Gastroesophageal sphincter (tissue), 4 donors: ENCODE results near the gene ST7. TPM values are rescaled to one million over a fixed set of nuclear protein-coding genes. Genes with fewer than 3 reads are reported as not detected.

Source experiments
- ATAC-seq: fragments of 150-250 bp; one replicate; pipeline ENCODE4 v1.9.1; 2016; ENCODE audit warnings: mild to moderate bottlenecking, moderate library complexity
- H3K27ac ChIP-seq, 4 donors: fragments of 200-600 bp; sonication (generic) in 3 of 4; 1 replicate in 3 of 4; 2 replicates in 1 of 4; pipeline ENCODE4 v1.5.1; 2016 to 2019
- H3K27me3 ChIP-seq: fragments of 200-600 bp; sonication (generic); one replicate; pipeline ENCODE4 v1.5.1; 2019
- H3K36me3 ChIP-seq, 2 donors: fragments of 200-600 bp; sonication (generic); one replicate each; pipeline ENCODE4 v1.5.1; 2019; ENCODE audit warnings: control low read depth in 1 of 2
- H3K4me1 ChIP-seq, 3 donors: fragments of 200-600 bp; sonication (generic); 1 replicate in 2 of 3; 2 replicates in 1 of 3; pipeline ENCODE4 v1.5.1; 2016 to 2019; ENCODE audit warnings: control low read depth in 2 of 3
- H3K4me3 ChIP-seq, 2 donors: fragments of 200-600 bp; sonication (generic); one replicate each; pipeline ENCODE4 v1.5.1; 2019; ENCODE audit warnings: mild to moderate bottlenecking in 1 of 2, moderate library complexity in 1 of 2
- H3K9me3 ChIP-seq, 3 donors: fragments of 200-600 bp; sonication (generic); one replicate each; pipeline ENCODE4 v1.5.1; 2017 to 2019; ENCODE audit warnings: control low read depth in 2 of 3
- CTCF ChIP-seq, 4 experiments: fragments of 200-600 bp in 2 of 4; fragments of 450-650 bp in 2 of 4; sonication (generic) in 1 of 4; IDR thresholded peaks; one replicate each; pipeline ENCODE4 v1.5.1; 2017 to 2019; ENCODE audit warnings: antibody characterized with exemption in 4 of 4, mild to moderate bottlenecking in 2 of 4, moderate library complexity in 2 of 4
- EP300 ChIP-seq: sonication (generic); formaldehyde crosslinking; IDR thresholded peaks from one replicate; pipeline ENCODE4 v1.6.1; 2017; ENCODE audit warnings: antibody characterized with exemption, mild to moderate bottlenecking
- POLR2A ChIP-seq, 2 donors: fragments of 450-650 bp; IDR thresholded peaks; one replicate each; pipeline ENCODE4 v1.6.1; 2017; ENCODE audit warnings: antibody characterized with exemption in 2 of 2, mild to moderate bottlenecking in 2 of 2, moderate library complexity in 1 of 2
- POLR2AphosphoS5 ChIP-seq: sonication (generic); formaldehyde crosslinking; IDR thresholded peaks from one replicate; pipeline ENCODE4 v1.6.1; 2017; ENCODE audit warnings: antibody characterized with exemption
- WGBS, 2 donors: methylation state at CpG; one replicate each; pipeline ENCODE4 v1.1.5; 2018; ENCODE audit warnings: low coverage in 1 of 2; 5-methylcytosine and 5-hydroxymethylcytosine counted together
- total RNA-seq, 4 donors: library from RNA; depleted of rRNA; stranded (reverse); fragments of >200 nt; gene quantifications; one replicate each; pipeline ENCODE4 v1.1.0, GENCODE V29; 2016

ST7 gene
- total RNA-seq, 4 donors from 2014 or later, result 19.1 to 43.9 (median 24.2) TPM

GRCh38 chr7:117269886-117270285 is 316.6 kb downstream of the ST7 start:
- 44 to 92% methylated on average over 2 to 3 of the region's 3 CpGs for WGBS, 2 donors
- Histone ChIP-seq H3K9me3 (peaks cover 0 to 4% (median 0%) of the 10 kb centered on the region in 3 donors), H3K4me1 (no peaks in the 10 kb centered on the region), H3K4me3 (no peak overlapping the region), H3K27ac (no peak overlapping the region), H3K27me3 (no peaks in the 10 kb centered on the region), H3K36me3 (no peaks in the 10 kb centered on the region)
- ATAC-seq, result no peak
- no peak for TF ChIP-seq POLR2A (IDR thresholded peaks at IDR 0.05)
- TF ChIP-seq POLR2AphosphoS5, result no peak
- no peak for TF ChIP-seq CTCF (IDR thresholded peaks at IDR 0.05)
- no peak for TF ChIP-seq EP300

GRCh38 chr7:117270371-117270770 is 317.1 kb downstream of the ST7 start:
- Histone ChIP-seq H3K36me3 (no peaks in the 10 kb centered on the region), H3K4me1 (no peaks in the 10 kb centered on the region), H3K4me3 (no peak overlapping the region), H3K9me3 (peaks cover 0 to 4% (median 0%) of the 10 kb centered on the region in 3 donors), H3K27me3 (no peaks in the 10 kb centered on the region), H3K27ac (no peak overlapping the region)
- no peak for TF ChIP-seq EP300
- TF ChIP-seq POLR2A (IDR thresholded peaks at IDR 0.05), result no peak
- TF ChIP-seq POLR2AphosphoS5, result no peak
- no peak for TF ChIP-seq CTCF (IDR thresholded peaks at IDR 0.05)
- 73 to 76% methylated on average over 6 to 8 of the region's 9 CpGs for WGBS, 2 donors
- no peak for ATAC-seq

GRCh38 chr7:117271566-117271965 is 318.3 kb downstream of the ST7 start:
- ATAC-seq, result no peak
- Histone ChIP-seq H3K36me3 (no peaks in the 10 kb centered on the region), H3K9me3 (no peaks in the 10 kb centered on the region), H3K4me3 (no peak overlapping the region), H3K27ac (no peak overlapping the region), H3K4me1 (no peaks in the 10 kb centered on the region), H3K27me3 (no peaks in the 10 kb centered on the region)
- 93 to 100% methylated on average over 3 of the region's 3 CpGs for WGBS, 2 donors
- TF ChIP-seq POLR2AphosphoS5 (no peak), EP300 (no peak), CTCF (IDR thresholded peaks at IDR 0.05) (no peak), POLR2A (IDR thresholded peaks at IDR 0.05) (no peak)

- no peak for ATAC-seq
- Histone ChIP-seq H3K27me3 (no peaks in the 10 kb centered on the region), H3K27ac (no peak overlapping the region), H3K4me3 (no peak overlapping the region), H3K4me1 (no peaks in the 10 kb centered on the region), H3K9me3 (no peaks in the 10 kb centered on the region), H3K36me3 (no peaks in the 10 kb centered on the region)
- WGBS, 2 donors, result 88 to 94% methylated on average over 2 of the region's 2 CpGs
- TF ChIP-seq CTCF (IDR thresholded peaks at IDR 0.05), result no peak
- TF ChIP-seq EP300, result no peak
- no peak for TF ChIP-seq POLR2A (IDR thresholded peaks at IDR 0.05)
- no peak for TF ChIP-seq POLR2AphosphoS5
Measured at GRCh38 chr7:117272017-117272759, 318.9 kb downstream of the ST7 start.

GRCh38 chr7:117273325-117273724 is 320.0 kb downstream of the ST7 start:
- 59 to 60% methylated on average over 2 of the region's 2 CpGs for WGBS, 2 donors
- Histone ChIP-seq H3K9me3 (no peaks in the 10 kb centered on the region), H3K27ac (no peak overlapping the region), H3K4me3 (no peak overlapping the region), H3K27me3 (no peaks in the 10 kb centered on the region), H3K4me1 (no peaks in the 10 kb centered on the region), H3K36me3 (no peaks in the 10 kb centered on the region)
- no peak for ATAC-seq
- no peak for TF ChIP-seq EP300
- no peak for TF ChIP-seq POLR2A (IDR thresholded peaks at IDR 0.05)
- no peak for TF ChIP-seq CTCF (IDR thresholded peaks at IDR 0.05)
